ENCODE measurements around the gene PDPK1. TPM values are rescaled to one million over a fixed set of nuclear protein-coding genes. Genes with fewer than 3 reads are reported as not detected.
A peak's percentile ranks its signal among the peaks of the same experiment; 100 is the strongest.
"Not testable (repeated sequence)": the region's sequence is repeated elsewhere in the genome, so short reads cannot be mapped to it uniquely, and the experiment has no call there.

Gene PDPK1
- total RNA-seq, 1 donor from 2014 or later, result 74.4 TPM

DNA sequence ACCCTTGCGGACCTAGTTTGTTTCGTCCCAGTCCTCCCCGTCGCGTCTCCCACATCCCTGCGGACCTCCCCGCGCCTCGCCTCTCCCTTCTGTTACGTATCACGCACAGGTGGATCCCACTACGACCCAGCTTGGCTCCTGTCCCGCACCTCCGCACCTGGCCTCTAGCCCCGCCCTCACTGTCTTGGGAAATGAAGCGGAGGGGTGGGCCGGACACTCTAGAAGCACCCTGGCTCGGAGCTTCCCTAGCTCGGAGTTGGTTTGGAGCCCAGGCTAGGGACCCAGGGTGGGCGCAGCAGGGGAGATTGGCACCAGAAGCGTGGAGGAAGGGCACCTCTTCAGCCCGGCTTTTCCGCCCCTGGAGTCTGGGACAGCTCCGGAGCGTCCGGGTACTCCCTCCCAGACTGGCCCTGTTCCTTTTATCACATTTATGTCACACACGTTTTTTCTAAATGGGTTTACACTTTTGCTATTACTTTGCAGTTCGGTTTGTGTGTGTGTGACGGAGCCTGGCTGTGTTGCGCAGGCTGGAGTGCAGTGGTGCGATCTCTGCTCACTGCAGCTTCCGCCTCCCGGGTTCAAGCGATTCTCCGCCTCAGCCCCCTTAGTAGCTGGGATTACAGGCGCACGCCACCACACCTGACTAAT, 5.2 kb upstream of the PDPK1 start:
- intact Hi-C loops (cut with DNase I), result no loop called here
- Histone ChIP-seq H3K27ac (peak overlapping the region; percentile 98), H3K27me3 (ENCODE audit: low read depth) (no peaks in the 10 kb centered on the region), H3K4me1 (peaks cover 22% of the 10 kb centered on the region), H3K4me3 (peak overlapping the region; percentile 69), H3K36me3 (peaks cover 27% of the 10 kb centered on the region), H3K9me3 (no peaks in the 10 kb centered on the region)
- ATAC-seq, result peak; percentile 64 to 72
- TF ChIP-seq, protein P1, sequence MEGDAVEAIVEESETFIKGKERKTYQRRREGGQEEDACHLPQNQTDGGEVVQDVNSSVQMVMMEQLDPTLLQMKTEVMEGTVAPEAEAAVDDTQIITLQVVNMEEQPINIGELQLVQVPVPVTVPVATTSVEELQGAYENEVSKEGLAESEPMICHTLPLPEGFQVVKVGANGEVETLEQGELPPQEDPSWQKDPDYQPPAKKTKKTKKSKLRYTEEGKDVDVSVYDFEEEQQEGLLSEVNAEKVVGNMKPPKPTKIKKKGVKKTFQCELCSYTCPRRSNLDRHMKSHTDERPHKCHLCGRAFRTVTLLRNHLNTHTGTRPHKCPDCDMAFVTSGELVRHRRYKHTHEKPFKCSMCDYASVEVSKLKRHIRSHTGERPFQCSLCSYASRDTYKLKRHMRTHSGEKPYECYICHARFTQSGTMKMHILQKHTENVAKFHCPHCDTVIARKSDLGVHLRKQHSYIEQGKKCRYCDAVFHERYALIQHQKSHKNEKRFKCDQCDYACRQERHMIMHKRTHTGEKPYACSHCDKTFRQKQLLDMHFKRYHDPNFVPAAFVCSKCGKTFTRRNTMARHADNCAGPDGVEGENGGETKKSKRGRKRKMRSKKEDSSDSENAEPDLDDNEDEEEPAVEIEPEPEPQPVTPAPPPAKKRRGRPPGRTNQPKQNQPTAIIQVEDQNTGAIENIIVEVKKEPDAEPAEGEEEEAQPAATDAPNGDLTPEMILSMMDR (IDR thresholded peaks at IDR 0.05), result no peak
- DNase-seq, result peak; percentile 91

DNA sequence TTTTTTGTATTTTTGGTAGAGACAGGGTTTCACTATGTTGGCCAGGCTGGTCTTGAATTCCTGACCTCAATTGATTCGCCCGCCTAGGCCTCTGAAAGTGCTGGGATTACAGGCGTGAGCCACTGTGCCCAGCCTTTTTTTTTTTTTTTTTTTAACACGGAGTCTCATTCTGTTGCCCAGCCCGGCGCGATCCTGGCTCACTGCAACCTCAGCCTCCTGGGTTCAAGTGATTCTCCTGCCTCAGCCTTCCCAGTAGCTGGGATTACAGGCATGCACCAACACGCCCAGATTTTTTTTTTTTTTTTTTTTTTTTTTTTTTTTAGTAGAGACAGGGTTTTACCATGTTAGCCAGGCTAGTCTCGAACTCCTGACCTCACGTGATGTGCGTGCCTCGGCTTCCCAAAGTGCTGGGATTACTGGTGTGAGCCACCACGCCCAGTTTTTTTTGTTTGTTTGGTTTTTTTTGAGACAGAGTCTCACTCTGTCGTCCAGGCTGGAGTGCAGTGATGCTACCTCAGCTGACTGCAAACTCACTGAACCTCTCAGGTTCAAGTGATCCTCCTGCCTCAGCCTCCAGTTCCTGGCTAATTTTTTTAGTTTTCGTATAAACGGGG, 4.6 kb upstream of the PDPK1 start:
- H3K4me1 ChIP-seq, result peaks cover 22% of the 10 kb centered on the region
- DNase-seq; ATAC-seq; H3K9me3 ChIP-seq; intact Hi-C loops (cut with DNase I); H3K27me3 ChIP-seq (ENCODE audit: low read depth): not testable (repeated sequence)
- peak overlapping the region; percentile 98 for H3K27ac ChIP-seq
- H3K4me3 ChIP-seq, result peak overlapping the region; percentile 69
- H3K36me3 ChIP-seq, result peaks cover 21% of the 10 kb centered on the region

DNA sequence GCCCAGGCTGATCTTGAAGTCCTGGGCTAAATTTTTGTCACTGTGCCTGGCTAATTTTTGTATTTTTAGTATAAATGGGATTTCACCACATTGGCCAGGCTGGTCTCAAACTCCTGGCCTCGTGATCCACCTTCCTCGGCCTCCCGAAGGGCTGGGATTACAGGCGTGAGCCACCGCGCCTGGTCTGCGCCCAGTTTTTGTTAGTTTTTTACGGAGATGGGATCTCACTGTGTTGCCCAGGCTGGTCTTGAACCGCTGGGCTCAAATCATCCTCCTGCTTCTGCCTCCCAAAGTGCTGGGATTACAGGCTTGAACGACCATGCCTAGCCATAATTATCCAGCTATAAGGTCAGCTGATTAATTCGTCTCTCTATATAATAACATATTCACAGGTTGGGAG, 3.9 kb upstream of the PDPK1 start:
- no peaks in the 10 kb centered on the region for H3K9me3 ChIP-seq
- TF ChIP-seq, protein P1 (IDR thresholded peaks at IDR 0.05), result no peak
- H3K36me3 ChIP-seq, result peaks cover 14% of the 10 kb centered on the region
- DNase-seq (no peak), ATAC-seq (no peak)
- intact Hi-C loops (cut with DNase I), result no loop called here
- H3K27me3 ChIP-seq (ENCODE audit: low read depth), result no peaks in the 10 kb centered on the region
- H3K4me1 ChIP-seq, result peaks cover 26% of the 10 kb centered on the region
- peak overlapping the region; percentile 98 for H3K27ac ChIP-seq
- H3K4me3 ChIP-seq, result no peak overlapping the region

DNA sequence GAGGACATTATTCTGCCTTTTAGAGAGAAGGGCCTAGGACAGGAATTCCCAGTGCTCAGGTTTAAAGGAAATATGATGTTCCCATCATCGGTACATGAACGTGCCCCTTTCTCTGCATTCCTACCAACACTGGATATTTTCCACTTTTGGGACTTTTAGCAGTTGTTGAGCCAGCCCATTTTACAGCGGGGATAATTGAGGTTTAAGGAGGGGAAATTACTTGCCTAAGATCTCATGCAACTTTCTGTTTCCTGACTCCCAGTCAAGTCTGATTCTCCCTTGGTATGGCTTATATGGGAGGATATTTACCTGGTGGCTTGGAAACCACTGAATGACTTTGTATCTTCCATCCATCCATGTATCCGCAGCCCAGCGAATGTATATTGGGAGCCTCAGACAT, 3.5 kb upstream of the PDPK1 start:
- DNase-seq; H3K9me3 ChIP-seq; ATAC-seq; H3K4me3 ChIP-seq; H3K36me3 ChIP-seq; H3K27ac ChIP-seq; H3K27me3 ChIP-seq (ENCODE audit: low read depth); intact Hi-C loops (cut with DNase I): not testable (repeated sequence)
- peaks cover 30% of the 10 kb centered on the region for H3K4me1 ChIP-seq

DNA sequence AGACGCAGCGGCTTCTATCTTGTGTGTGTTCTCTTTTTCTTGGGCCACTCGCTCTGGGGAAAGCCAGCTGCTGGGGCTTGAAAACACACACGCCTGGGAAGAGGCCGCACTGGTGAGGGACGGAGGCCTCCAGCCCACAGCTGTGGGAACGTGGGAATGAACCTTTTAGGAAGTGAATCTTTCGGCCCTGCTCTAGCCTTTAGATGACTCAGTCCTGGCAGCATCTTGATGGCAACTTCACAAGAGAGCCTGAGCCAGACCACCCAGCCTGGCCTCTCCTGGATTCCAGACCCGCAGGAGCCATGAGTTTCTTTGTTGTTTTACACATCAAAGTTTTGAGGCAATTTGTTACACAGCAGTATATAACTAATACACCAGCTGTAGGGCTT, 2.2 kb upstream of the PDPK1 start:
- TF ChIP-seq, protein P1 (IDR thresholded peaks at IDR 0.05), result no peak
- intact Hi-C loops (cut with DNase I), result no loop called here
- peak overlapping the region; percentile 39 for H3K27ac ChIP-seq
- H3K27me3 ChIP-seq (ENCODE audit: low read depth), result no peaks in the 10 kb centered on the region
- ATAC-seq (no peak), DNase-seq (peak; percentile 55)
- H3K9me3 ChIP-seq, result no peaks in the 10 kb centered on the region
- peaks cover 43% of the 10 kb centered on the region for H3K4me1 ChIP-seq
- H3K36me3 ChIP-seq, result peaks cover 12% of the 10 kb centered on the region
- H3K4me3 ChIP-seq, result no peak overlapping the region

DNA sequence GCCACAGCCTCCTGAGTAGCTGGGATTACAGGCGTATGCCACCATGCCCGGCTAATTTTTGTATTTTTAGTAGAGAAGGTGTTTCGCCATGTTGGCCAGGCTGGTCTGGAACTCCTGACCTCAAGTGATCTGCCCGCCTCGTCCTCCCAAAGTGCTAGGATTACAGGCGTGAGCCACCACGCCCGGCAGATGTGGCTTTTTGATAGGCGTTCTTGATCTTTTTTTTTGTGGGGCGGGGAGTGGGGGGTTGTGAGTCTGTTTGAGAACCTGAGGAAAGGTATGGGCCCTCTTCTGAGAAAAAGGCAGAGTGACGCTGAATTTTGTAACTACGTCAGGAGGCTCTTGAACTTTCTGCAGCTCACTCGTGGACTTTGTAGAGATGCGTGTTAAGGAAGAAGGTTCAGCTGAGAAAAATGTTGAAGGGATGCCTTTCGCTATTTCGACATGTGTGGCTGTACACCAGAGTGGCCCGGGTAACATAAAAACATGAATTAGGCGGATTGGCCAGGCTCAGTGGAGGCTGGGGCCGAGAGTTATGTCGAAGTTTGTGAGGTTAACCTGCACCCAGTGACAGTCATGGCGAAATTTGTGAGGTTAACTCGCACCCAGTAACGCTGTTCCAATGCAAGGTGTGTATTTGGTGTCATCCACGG, 1.5 kb downstream of the PDPK1 start:
- ATAC-seq; intact Hi-C loops (cut with DNase I); H3K27me3 ChIP-seq (ENCODE audit: low read depth); H3K9me3 ChIP-seq; DNase-seq; H3K27ac ChIP-seq: not testable (repeated sequence)
- peaks cover 45% of the 10 kb centered on the region for H3K4me1 ChIP-seq
- peaks cover 12% of the 10 kb centered on the region for H3K36me3 ChIP-seq
- peak overlapping the region; percentile 56 for H3K4me3 ChIP-seq
